Esophagus squamous epithelium (tissue), 5 donors: ENCODE data around the gene KIR3DL1. TPM values are rescaled to one million over a fixed set of nuclear protein-coding genes. Genes with fewer than 3 reads are reported as not detected.
"Not testable (repeated sequence)": the region's sequence is repeated elsewhere in the genome, so short reads cannot be mapped to it uniquely, and the experiment has no call there.

Experiments used
- DNase-seq: peaks from one replicate; lab custom pipeline; 2025; lab: John Stamatoyannopoulos, UW
- H3K27ac ChIP-seq, 4 donors: fragments of 200-600 bp; sonication (generic); one replicate each; pipeline ENCODE4 v1.5.1; 2016 to 2019; ENCODE audit warnings: mild to moderate bottlenecking in 1 of 4
- H3K27me3 ChIP-seq, 4 donors: fragments of 200-600 bp; sonication (generic); 1 replicate in 3 of 4; 2 replicates in 1 of 4; pipeline versions ENCODE4 v1.5.1 to v1.6.0; 2017 to 2021; ENCODE audit warnings: antibody characterized with exemption in 1 of 4
- H3K36me3 ChIP-seq, 3 donors: fragments of 200-600 bp; sonication (generic); one replicate each; pipeline ENCODE4 v1.5.1; 2016 to 2019
- H3K4me1 ChIP-seq, 3 donors: fragments of 200-600 bp; sonication (generic); one replicate each; pipeline ENCODE4 v1.5.1; 2017 to 2019
- H3K4me3 ChIP-seq, 4 donors: fragments of 200-600 bp; sonication (generic); 1 replicate in 3 of 4; 2 replicates in 1 of 4; pipeline ENCODE4 v1.5.1; 2016 to 2019; ENCODE audit warnings: mild to moderate bottlenecking in 2 of 4, moderate library complexity in 1 of 4
- H3K9me3 ChIP-seq, 3 donors: fragments of 200-600 bp; sonication (generic); one replicate each; pipeline ENCODE4 v1.5.1; 2016 to 2019
- POLR2A ChIP-seq, 4 donors: fragments of 450-650 bp; IDR thresholded peaks; one replicate each; pipeline ENCODE4 v1.6.1; 2017; ENCODE audit warnings: antibody characterized with exemption in 4 of 4, mild to moderate bottlenecking in 4 of 4, moderate library complexity in 3 of 4
- WGBS, 2 donors: methylation state at CpG; one replicate each; pipeline ENCODE4 v1.1.5; 2018; 5-methylcytosine and 5-hydroxymethylcytosine counted together
- intact Hi-C: fragments of 100-400 bp; cut with DNase I; formaldehyde crosslinking; loops from one replicate; pipeline ENCODE4 v1.15.0; 2022
- small RNA-seq, 4 donors: library from RNA; depleted of rRNA; stranded (forward); fragments of <200 nt; gene quantifications; one replicate each; pipeline ENCODE3, GENCODE V24; 2016
- total RNA-seq, 4 donors: library from RNA; depleted of rRNA; stranded (reverse); fragments of >200 nt; gene quantifications; one replicate each; pipeline ENCODE4 v1.1.0, GENCODE V29; 2016
- TF ChIP-seq, protein P1 (sequence below), 6 experiments: fragments of 450-650 bp in 4 of 6; fragments of 200-600 bp in 2 of 6; sonication (generic) in 2 of 6; IDR thresholded peaks; one replicate each; pipeline ENCODE4 v1.5.1; 2016 to 2019; ENCODE audit warnings: antibody characterized with exemption in 6 of 6, mild to moderate bottlenecking in 4 of 6, moderate library complexity in 4 of 6
- donor health status: DM: yes; HTN: yes; CAD: no.

The KIR3DL1 gene
- total RNA-seq, 4 donors from 2014 or later = not detected

DNA sequence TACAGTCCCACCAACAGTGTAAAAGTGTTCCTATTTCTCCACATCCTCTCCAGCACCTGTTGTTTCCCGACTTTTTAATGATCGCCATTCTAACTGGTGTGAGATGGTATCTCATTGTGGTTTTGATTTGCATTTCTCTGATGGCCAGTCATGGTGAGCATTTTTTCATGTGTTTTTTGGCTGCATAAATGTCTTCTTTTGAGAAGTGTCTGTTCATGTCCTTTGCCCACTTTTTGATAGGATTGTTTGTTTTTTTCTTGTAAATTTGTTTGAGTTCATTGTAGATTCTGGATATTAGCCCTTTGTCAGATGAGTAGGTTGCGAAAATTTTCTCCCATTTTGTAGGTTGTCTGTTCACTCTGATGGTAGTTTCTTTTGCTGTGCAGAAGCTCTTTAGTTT lies 47.2 kb downstream of the KIR3DL1 start:
- intact Hi-C loops, H3K4me3 ChIP-seq, H3K27me3 ChIP-seq, H3K4me1 ChIP-seq, H3K27ac ChIP-seq, DNase-seq, H3K9me3 ChIP-seq, H3K36me3 ChIP-seq: not testable (repeated sequence)
- WGBS, 2 donors = 79% methylated on average over 2 of the region's 3 CpGs; no CpG with 5 or more reads in 1 of the 2 donors

DNA sequence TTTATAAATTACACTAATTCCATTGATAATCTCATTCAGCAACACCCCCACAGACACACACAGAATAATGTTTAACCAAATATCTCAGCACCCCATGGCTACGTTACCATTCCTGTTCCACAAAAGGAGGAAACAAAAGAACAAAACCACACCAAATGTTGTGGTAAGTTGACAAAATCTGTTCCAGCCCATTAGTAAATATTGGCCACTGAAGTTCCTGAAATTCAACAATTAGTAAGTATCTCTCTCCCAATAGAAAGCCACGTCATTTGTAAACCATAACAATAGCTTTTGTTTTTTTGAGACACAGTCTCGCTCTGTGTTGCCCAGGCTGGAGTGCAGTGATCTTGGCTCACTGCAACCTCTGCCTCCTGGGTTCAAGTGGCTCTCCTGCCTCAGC lies 55.4 kb downstream of the KIR3DL1 start:
- H3K27ac ChIP-seq = no peak overlapping the region
- H3K9me3 ChIP-seq = no peaks in the 10 kb centered on the region
- peaks cover 0 to 3% (median 0%) of the 10 kb centered on the region in 4 donors for H3K27me3 ChIP-seq
- H3K36me3 ChIP-seq = no peaks in the 10 kb centered on the region
- 49 to 53% methylated on average over 3 of the region's 3 CpGs for WGBS, 2 donors
- H3K4me1 ChIP-seq = no peaks in the 10 kb centered on the region
- H3K4me3 ChIP-seq = no peak overlapping the region
- TF ChIP-seq, protein P1, sequence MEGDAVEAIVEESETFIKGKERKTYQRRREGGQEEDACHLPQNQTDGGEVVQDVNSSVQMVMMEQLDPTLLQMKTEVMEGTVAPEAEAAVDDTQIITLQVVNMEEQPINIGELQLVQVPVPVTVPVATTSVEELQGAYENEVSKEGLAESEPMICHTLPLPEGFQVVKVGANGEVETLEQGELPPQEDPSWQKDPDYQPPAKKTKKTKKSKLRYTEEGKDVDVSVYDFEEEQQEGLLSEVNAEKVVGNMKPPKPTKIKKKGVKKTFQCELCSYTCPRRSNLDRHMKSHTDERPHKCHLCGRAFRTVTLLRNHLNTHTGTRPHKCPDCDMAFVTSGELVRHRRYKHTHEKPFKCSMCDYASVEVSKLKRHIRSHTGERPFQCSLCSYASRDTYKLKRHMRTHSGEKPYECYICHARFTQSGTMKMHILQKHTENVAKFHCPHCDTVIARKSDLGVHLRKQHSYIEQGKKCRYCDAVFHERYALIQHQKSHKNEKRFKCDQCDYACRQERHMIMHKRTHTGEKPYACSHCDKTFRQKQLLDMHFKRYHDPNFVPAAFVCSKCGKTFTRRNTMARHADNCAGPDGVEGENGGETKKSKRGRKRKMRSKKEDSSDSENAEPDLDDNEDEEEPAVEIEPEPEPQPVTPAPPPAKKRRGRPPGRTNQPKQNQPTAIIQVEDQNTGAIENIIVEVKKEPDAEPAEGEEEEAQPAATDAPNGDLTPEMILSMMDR (IDR thresholded peaks at IDR 0.05) = no peak
- no peak for TF ChIP-seq POLR2A (IDR thresholded peaks at IDR 0.05)
- intact Hi-C loops = no loop called here
- no peak for DNase-seq

DNA sequence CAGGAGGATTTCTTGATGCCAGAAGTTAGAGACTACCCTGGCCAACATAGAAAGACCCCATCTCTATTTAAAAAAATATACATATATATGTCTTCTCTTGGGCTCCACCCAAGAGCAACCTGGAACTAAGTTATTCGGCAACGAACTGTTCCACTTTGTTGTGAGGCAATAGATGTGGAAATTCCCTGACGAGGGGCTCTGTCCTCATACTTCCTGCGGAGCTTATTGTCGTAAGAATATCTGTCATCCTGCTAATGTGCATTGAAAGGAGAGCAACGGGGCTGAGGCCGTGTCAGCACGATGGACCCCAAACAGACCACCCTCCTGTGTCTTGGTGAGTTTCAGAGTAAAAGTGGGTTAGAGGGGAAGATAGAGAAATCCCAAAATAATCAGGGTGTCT lies 57.7 kb downstream of the KIR3DL1 start, which contains the start of gene FCAR:
Gene FCAR (plus strand): TSS at position 246 of the 400 bp plus-strand sequence. CDS start 55 bp downstream, at position 301.
- no peaks in the 10 kb centered on the region for H3K4me1 ChIP-seq
- no peak for DNase-seq
- H3K4me3 ChIP-seq = no peak within 1 kb of the TSS
- H3K9me3 ChIP-seq = no peaks in the 10 kb centered on the region
- TF ChIP-seq POLR2A (IDR thresholded peaks at IDR 0.05) = no peak
- TF ChIP-seq, protein P1 (IDR thresholded peaks at IDR 0.05) = no peak
- H3K27me3 ChIP-seq = no peaks in the 10 kb centered on the region
- intact Hi-C loops = no loop called here
- 62 to 78% methylated on average over 8 of the region's 8 CpGs for WGBS, 2 donors
- no peaks in the 10 kb centered on the region for H3K36me3 ChIP-seq
- H3K27ac ChIP-seq = no peak within 1 kb of the TSS

DNA sequence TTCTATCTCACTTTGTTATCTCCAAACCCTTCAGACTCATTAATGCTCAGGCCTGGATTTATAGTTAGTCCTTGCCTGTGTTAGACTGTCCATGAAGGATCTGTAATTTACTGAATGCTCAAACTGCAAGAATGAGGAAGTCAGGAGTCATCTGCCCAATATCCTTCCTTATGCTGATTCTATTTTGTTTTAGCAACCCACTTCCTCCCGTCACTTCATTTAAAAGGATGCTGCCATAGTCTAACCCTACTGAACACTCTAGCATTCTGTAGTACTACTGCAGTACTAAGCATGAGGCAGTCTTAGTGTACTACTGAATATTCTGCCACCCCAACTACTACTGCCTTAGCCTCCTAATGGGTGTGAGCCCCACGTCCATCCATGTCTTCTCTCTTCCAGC lies 59.2 kb downstream of the KIR3DL1 start:
- no peaks in the 10 kb centered on the region for H3K9me3 ChIP-seq
- intact Hi-C loops = no loop called here
- WGBS, 2 donors = 50 to 56% methylated on average over 2 of the region's 2 CpGs
- DNase-seq = no peak
- TF ChIP-seq, protein P1 (IDR thresholded peaks at IDR 0.05) = no peak
- no peak for TF ChIP-seq POLR2A (IDR thresholded peaks at IDR 0.05)
- peaks cover 0 to 2% (median 0%) of the 10 kb centered on the region in 4 donors for H3K27me3 ChIP-seq
- H3K27ac ChIP-seq = no peak overlapping the region
- no peaks in the 10 kb centered on the region for H3K4me1 ChIP-seq
- no peaks in the 10 kb centered on the region for H3K36me3 ChIP-seq
- H3K4me3 ChIP-seq = no peak overlapping the region

DNA sequence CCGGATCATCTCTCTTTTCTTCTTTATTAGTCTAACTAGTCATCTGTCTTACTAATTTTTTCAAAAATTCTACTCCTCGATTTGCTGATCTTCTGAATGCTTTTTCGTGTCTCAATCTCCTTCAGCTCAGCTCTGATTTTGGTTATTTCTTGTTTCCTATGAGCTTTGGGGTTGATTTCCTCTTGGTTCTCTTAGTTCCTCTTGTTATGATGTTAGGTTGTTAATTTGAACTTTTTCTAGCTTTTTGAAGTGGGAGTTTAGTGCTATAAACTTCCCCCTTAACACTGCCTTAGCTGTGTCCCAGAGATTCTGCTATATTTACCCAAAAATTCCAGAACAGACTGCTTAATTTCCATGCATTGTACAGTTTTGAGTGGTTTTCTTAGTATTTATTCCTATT lies 61.2 kb downstream of the KIR3DL1 start:
- intact Hi-C loops = no loop called here
- no peak overlapping the region for H3K4me3 ChIP-seq
- H3K4me1 ChIP-seq = no peaks in the 10 kb centered on the region
- H3K9me3 ChIP-seq = no peaks in the 10 kb centered on the region
- no peaks in the 10 kb centered on the region for H3K36me3 ChIP-seq
- no peak for TF ChIP-seq POLR2A (IDR thresholded peaks at IDR 0.05)
- TF ChIP-seq, protein P1 (IDR thresholded peaks at IDR 0.05) = no peak
- H3K27me3 ChIP-seq = peaks cover 0 to 21% (median 0%) of the 10 kb centered on the region in 4 donors
- no peak for DNase-seq
- H3K27ac ChIP-seq = no peak overlapping the region
- WGBS, 2 donors = 48 to 56% methylated on average over 3 of the region's 3 CpGs

Small RNAs within 50 kb of the gene (small RNA-seq; reads per million reads assigned to genes)
- 0 reads per million in 4 donors for gene KIR3DP1
- 0 to 0.30 (median 0) reads per million in 4 donors for gene RNU6-222P

Other genes with a start within 250 kb of the KIR3DL1 start
- gene LILRA2, start 242.7 kb upstream of the KIR3DL1 start, total RNA-seq = under 1 TPM in 3 of 4 donors, not detected in 1; 0.11 to 0.76 (median 0.53) TPM
- 1 to 10 TPM in 2 of 4 donors, under 1 TPM in 2; 0.38 to 1.1 (median 0.82) TPM for gene LILRA1, start 222.8 kb upstream of the KIR3DL1 start, total RNA-seq
- 1 to 10 TPM in 2 of 4 donors, under 1 TPM in 1, not detected in 1; 0.75 to 2.3 (median 1.5) TPM for gene LILRB1, start 186.0 kb upstream of the KIR3DL1 start, total RNA-seq
- 1 to 10 TPM in 3 of 4 donors, under 1 TPM in 1; 0.31 to 6.7 (median 2.5) TPM for gene LILRB4, start 153.5 kb upstream of the KIR3DL1 start, total RNA-seq
- gene KIR3DL3, start 92.0 kb upstream of the KIR3DL1 start, total RNA-seq = not detected
- not detected for gene KIR2DL3, start 78.0 kb upstream of the KIR3DL1 start, total RNA-seq
- gene KIR2DL1, start 46.7 kb upstream of the KIR3DL1 start, total RNA-seq = not detected
- not detected for gene KIR2DL4, start 12.9 kb upstream of the KIR3DL1 start, total RNA-seq
- not detected for gene KIR2DS4, start 16.2 kb downstream of the KIR3DL1 start, total RNA-seq
- not detected for gene KIR3DL2, start 34.0 kb downstream of the KIR3DL1 start, total RNA-seq
- under 1 TPM in 2 of 4 donors, not detected in 2; 0.41 to 0.61 TPM for gene FCAR, start 57.8 kb downstream of the KIR3DL1 start, total RNA-seq
- gene NCR1, start 89.7 kb downstream of the KIR3DL1 start, total RNA-seq = not detected
- gene NLRP7, start 131.1 kb downstream of the KIR3DL1 start, total RNA-seq = not detected
- 10 to 100 TPM; 10.1 to 44.4 (median 17.5) TPM for gene NLRP2, start 149.9 kb downstream of the KIR3DL1 start, total RNA-seq
- not detected for gene GP6, start 221.8 kb downstream of the KIR3DL1 start, total RNA-seq
- gene RDH13, start 246.7 kb downstream of the KIR3DL1 start, total RNA-seq = 10 to 100 TPM; 32.2 to 68.0 (median 41.4) TPM